K562 (cell line): ENCODE data around the gene MDH2. TPM values are rescaled to one million over a fixed set of nuclear protein-coding genes. Genes with fewer than 3 reads are reported as not detected.

Source experiments
- ESRRA ChIP-seq: fragments of 450-650 bp; IDR thresholded peaks from 2 replicates; pipeline ENCODE4 v1.6.1; 2014; ENCODE audit warnings: low read depth, mild to moderate bottlenecking, moderate library complexity, borderline replicate concordance
- GATAD2B ChIP-seq: fragments of 450-650 bp; IDR thresholded peaks from 2 replicates; pipeline ENCODE4 v1.6.1; 2017; ENCODE audit warnings: mild to moderate bottlenecking, borderline replicate concordance
- NFRKB ChIP-seq: fragments of 450-650 bp; IDR thresholded peaks from 2 replicates; pipeline ENCODE4 v1.6.1; 2016; ENCODE audit warnings: low read depth
- SETDB1 ChIP-seq: IDR thresholded peaks from one replicate; pipeline ENCODE4 v1.6.1; 2012; ENCODE audit warnings: low read length, control low read depth, inconsistent platforms
- SMARCB1 ChIP-seq: IDR thresholded peaks from 2 replicates; pipeline ENCODE4 v1.6.1; 2011; ENCODE audit warnings: improper control_type of control experiment, low read depth; ENCODE audit not compliant: insufficient read length
- SREBF2 ChIP-seq: sonication (generic); formaldehyde crosslinking; IDR thresholded peaks from 2 replicates; pipeline ENCODE4 v1.4.0; 2020; ENCODE audit warnings: mild to moderate bottlenecking, missing genetic modification reagents
- polyA plus RNA-seq, 8 experiments: library from polyadenylated mRNA; depleted of rRNA in 4 of 8; stranded (reverse) in 5 of 8; unstranded in 3 of 8; fragments of >200 nt; fragmentation: Nextera tagmentation in 2 of 8; fragmentation: Illumina TruSeq in 1 of 8; extraction: Ambion mirVana in 2 of 8; extraction: Trizol in 1 of 8; gene quantifications; 2 replicates each; pipeline versions ENCODE4 v1.2.1 to v1.2.3, GENCODE V29; 2011 to 2014; ENCODE audit warnings: inconsistent platforms in 1 of 8, missing spikeins in 1 of 8
- total RNA-seq, 7 experiments: library from RNA; depleted of rRNA in 6 of 7; stranded (reverse); fragments of >200 nt in 6 of 7; fragmentation: Illumina TruSeq in 2 of 7; extraction: Trizol in 2 of 7; gene quantifications; 2 replicates each; pipeline versions ENCODE4 v1.2.1 to v1.2.3, GENCODE V29; 2011 to 2021; ENCODE audit warnings: low replicate concordance in 1 of 7
- TF ChIP-seq, protein P1 (sequence below): fragments of 250-450 bp; sonication (Bioruptor Pico); IDR thresholded peaks from 2 replicates; pipeline ENCODE4 v1.8.0; 2021; ENCODE audit warnings: moderate library complexity, mild to moderate bottlenecking, inconsistent platforms
- TF ChIP-seq, protein P2 (sequence below): sonication (generic); formaldehyde crosslinking; IDR thresholded peaks from 2 replicates; pipeline ENCODE4 v1.8.0; 2023; ENCODE audit warnings: missing genetic modification reagents, mild to moderate bottlenecking, borderline replicate concordance
- TF ChIP-seq, protein P3 (sequence below): fragments of 450-650 bp; IDR thresholded peaks from 2 replicates; pipeline ENCODE4 v1.6.1; 2016; ENCODE audit warnings: missing biosample characterization, missing genetic modification characterization

Gene MDH2
- total and polyA plus RNA-seq, 9 of the 15 experiments (the other 6 are each of a cell fraction or from before 2014, with no cell fraction given): 106 to 701 (median 242) TPM

GRCh38 chr7:76047811-76048667 is at the start of gene MDH2, which contains the start of gene STYXL1 (continued):
- TF ChIP-seq, protein P1, sequence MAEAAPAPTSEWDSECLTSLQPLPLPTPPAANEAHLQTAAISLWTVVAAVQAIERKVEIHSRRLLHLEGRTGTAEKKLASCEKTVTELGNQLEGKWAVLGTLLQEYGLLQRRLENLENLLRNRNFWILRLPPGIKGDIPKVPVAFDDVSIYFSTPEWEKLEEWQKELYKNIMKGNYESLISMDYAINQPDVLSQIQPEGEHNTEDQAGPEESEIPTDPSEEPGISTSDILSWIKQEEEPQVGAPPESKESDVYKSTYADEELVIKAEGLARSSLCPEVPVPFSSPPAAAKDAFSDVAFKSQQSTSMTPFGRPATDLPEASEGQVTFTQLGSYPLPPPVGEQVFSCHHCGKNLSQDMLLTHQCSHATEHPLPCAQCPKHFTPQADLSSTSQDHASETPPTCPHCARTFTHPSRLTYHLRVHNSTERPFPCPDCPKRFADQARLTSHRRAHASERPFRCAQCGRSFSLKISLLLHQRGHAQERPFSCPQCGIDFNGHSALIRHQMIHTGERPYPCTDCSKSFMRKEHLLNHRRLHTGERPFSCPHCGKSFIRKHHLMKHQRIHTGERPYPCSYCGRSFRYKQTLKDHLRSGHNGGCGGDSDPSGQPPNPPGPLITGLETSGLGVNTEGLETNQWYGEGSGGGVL (CRISPR knock-in tag): no peak
- TF ChIP-seq SMARCB1 (no peak), GATAD2B (peak; percentile 74), SREBF2 (CRISPR knock-in tag) (no peak), SETDB1 (no peak), ESRRA (peak; percentile 99), NFRKB (peak; percentile 62)
- TF ChIP-seq, protein P2, sequence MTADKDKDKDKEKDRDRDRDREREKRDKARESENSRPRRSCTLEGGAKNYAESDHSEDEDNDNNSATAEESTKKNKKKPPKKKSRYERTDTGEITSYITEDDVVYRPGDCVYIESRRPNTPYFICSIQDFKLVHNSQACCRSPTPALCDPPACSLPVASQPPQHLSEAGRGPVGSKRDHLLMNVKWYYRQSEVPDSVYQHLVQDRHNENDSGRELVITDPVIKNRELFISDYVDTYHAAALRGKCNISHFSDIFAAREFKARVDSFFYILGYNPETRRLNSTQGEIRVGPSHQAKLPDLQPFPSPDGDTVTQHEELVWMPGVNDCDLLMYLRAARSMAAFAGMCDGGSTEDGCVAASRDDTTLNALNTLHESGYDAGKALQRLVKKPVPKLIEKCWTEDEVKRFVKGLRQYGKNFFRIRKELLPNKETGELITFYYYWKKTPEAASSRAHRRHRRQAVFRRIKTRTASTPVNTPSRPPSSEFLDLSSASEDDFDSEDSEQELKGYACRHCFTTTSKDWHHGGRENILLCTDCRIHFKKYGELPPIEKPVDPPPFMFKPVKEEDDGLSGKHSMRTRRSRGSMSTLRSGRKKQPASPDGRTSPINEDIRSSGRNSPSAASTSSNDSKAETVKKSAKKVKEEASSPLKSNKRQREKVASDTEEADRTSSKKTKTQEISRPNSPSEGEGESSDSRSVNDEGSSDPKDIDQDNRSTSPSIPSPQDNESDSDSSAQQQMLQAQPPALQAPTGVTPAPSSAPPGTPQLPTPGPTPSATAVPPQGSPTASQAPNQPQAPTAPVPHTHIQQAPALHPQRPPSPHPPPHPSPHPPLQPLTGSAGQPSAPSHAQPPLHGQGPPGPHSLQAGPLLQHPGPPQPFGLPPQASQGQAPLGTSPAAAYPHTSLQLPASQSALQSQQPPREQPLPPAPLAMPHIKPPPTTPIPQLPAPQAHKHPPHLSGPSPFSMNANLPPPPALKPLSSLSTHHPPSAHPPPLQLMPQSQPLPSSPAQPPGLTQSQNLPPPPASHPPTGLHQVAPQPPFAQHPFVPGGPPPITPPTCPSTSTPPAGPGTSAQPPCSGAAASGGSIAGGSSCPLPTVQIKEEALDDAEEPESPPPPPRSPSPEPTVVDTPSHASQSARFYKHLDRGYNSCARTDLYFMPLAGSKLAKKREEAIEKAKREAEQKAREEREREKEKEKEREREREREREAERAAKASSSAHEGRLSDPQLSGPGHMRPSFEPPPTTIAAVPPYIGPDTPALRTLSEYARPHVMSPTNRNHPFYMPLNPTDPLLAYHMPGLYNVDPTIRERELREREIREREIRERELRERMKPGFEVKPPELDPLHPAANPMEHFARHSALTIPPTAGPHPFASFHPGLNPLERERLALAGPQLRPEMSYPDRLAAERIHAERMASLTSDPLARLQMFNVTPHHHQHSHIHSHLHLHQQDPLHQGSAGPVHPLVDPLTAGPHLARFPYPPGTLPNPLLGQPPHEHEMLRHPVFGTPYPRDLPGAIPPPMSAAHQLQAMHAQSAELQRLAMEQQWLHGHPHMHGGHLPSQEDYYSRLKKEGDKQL (CRISPR knock-in tag): peak; percentile 90; the same call in 1 of the 2 replicates
- TF ChIP-seq, protein P3, sequence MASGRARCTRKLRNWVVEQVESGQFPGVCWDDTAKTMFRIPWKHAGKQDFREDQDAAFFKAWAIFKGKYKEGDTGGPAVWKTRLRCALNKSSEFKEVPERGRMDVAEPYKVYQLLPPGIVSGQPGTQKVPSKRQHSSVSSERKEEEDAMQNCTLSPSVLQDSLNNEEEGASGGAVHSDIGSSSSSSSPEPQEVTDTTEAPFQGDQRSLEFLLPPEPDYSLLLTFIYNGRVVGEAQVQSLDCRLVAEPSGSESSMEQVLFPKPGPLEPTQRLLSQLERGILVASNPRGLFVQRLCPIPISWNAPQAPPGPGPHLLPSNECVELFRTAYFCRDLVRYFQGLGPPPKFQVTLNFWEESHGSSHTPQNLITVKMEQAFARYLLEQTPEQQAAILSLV (tag): no peak
